GM12801 (cell line): Measurements from ENCODE around the gene BMP7.

ENCODE experiments used
- CTCF ChIP-seq: IDR thresholded peaks from one replicate; pipeline ENCODE4 v1.5.1; 2011; ENCODE audit warnings: control low read depth; ENCODE audit not compliant: insufficient read length; ENCODE audit errors: extremely low read depth

BMP7 gene

GRCh38 chr20:57219071-57219677 lies 47.3 kb downstream of the BMP7 start:
- no peak for TF ChIP-seq CTCF

- TF ChIP-seq CTCF = no peak
These were observed 48.0 kb downstream of the BMP7 start for GRCh38 chr20:57218489-57218888.

GRCh38 chr20:57217802-57218201 lies 48.6 kb downstream of the BMP7 start:
- TF ChIP-seq CTCF = no peak

GRCh38 chr20:57216669-57217068 lies 49.8 kb downstream of the BMP7 start:
- no peak for TF ChIP-seq CTCF

GRCh38 chr20:57215826-57216471 lies 50.5 kb downstream of the BMP7 start:
- no peak for TF ChIP-seq CTCF

- TF ChIP-seq CTCF = no peak
These were observed 51.0 kb downstream of the BMP7 start for GRCh38 chr20:57215426-57215825.

- no peak for TF ChIP-seq CTCF
These were observed 51.5 kb downstream of the BMP7 start for GRCh38 chr20:57214948-57215347.
